ENCODE measurements around the gene RELA. TPM values are rescaled to one million over a fixed set of nuclear protein-coding genes. Genes with fewer than 3 reads are reported as not detected.

RELA gene
- total and polyA plus RNA-seq, 10 of the 15 experiments (the other 5 are each of a cell fraction or from before 2014, with no cell fraction given): 5.1 to 56.4 (median 34.2) TPM

- TF ChIP-seq CEBPZ (IDR thresholded peaks at IDR 0.05; ENCODE audit: low read depth, low read length) (no peak), ZBTB4 (CRISPR knock-in tag; IDR thresholded peaks at IDR 0.05) (no peak), SRF (IDR thresholded peaks at IDR 0.05; ENCODE audit: low read depth in 2 of 2, low read length in 2 of 2) (no peak), POLR2AphosphoS2 (IDR thresholded peaks at IDR 0.05; ENCODE audit: low read depth, low read length) (no peak), EGR1 (IDR thresholded peaks at IDR 0.05; ENCODE audit: borderline replicate concordance in 1 of 2, low read depth in 2 of 2, low read length in 2 of 2) (no peak), DPF2 (IDR thresholded peaks at IDR 0.05) (no peak), SMARCA5 (IDR thresholded peaks at IDR 0.05) (no peak), HDAC2 (IDR thresholded peaks at IDR 0.05) (no peak), NFXL1 (IDR thresholded peaks at IDR 0.05; ENCODE audit: borderline replicate concordance) (no peak), PML (IDR thresholded peaks at IDR 0.05; ENCODE audit: low read length) (no peak), FOXK2 (IDR thresholded peaks at IDR 0.05) (no peak), ZNF687 (IDR thresholded peaks at IDR 0.05) (no peak)
Observed at GRCh38 chr11:65606876-65607613, 55.7 kb downstream of the RELA start (continued).
